HL-60 (cell line): ENCODE data around the gene PDGFA.

ENCODE experiments used
- DNase-seq, 2 experiments: peaks; one replicate each; pipeline ENCODE4 v3.0.0-alpha.2; 2010 to 2020; ENCODE audit warnings: low read depth in 1 of 2, low spot score in 1 of 2
- H3K27ac ChIP-seq: fragments of 250-450 bp; sonication (Bioruptor Pico); replicated peaks from 2 replicates; pipeline ENCODE4 v1.5.1; 2020; ENCODE audit warnings: mild to moderate bottlenecking, moderate library complexity
- H3K27me3 ChIP-seq: fragments of 250-450 bp; sonication (Bioruptor Pico); 2 replicates; pipeline ENCODE4 v1.5.1; 2021; ENCODE audit warnings: mild to moderate bottlenecking, moderate library complexity; ENCODE audit not compliant: insufficient read depth, poor library complexity, severe bottlenecking
- H3K4me3 ChIP-seq: replicated peaks from 2 replicates; pipeline ENCODE4 v1.5.1; 2011; ENCODE audit warnings: mild to moderate bottlenecking, control low read depth, low read length; ENCODE audit not compliant: insufficient read depth
- GABPA ChIP-seq: IDR thresholded peaks from 2 replicates; pipeline ENCODE4 v1.6.1; 2012; ENCODE audit warnings: low read depth
- POLR2AphosphoS5 ChIP-seq: IDR thresholded peaks from 2 replicates; pipeline ENCODE4 v1.6.1; 2012; ENCODE audit warnings: low read depth
- SPI1 ChIP-seq: IDR thresholded peaks from 2 replicates; pipeline ENCODE4 v1.6.1; 2012; ENCODE audit warnings: low read depth, mild to moderate bottlenecking, borderline replicate concordance
- TF ChIP-seq, protein P1 (sequence below): IDR thresholded peaks from 2 replicates; pipeline ENCODE4 v1.6.1; 2012; ENCODE audit warnings: low read depth; ENCODE audit not compliant: insufficient replicate concordance
- TF ChIP-seq, protein P2 (sequence below): IDR thresholded peaks from one replicate; pipeline ENCODE4 v1.5.1; 2011; ENCODE audit warnings: low read length, control low read depth, inconsistent platforms; ENCODE audit not compliant: insufficient read depth

The PDGFA gene

DNA sequence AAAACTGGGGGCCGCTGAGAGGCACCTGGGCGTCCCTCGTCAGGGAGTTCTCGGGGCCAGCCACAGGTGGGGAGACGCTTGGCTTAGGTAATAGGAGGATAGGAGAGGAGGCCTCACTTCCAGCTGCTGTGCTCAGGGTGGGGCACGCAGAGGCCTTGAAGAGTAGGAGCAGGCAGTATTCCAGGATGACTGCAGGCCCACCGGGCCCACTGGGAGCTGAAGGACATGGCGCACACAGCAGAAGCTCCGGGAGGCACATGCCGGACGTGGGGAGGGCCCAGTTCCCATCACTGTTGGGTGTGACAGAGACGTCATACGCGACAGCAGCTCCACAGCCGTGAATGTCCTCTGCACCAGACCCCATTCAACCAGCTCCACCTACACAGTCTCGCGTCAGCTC, 22.0 kb upstream of the PDGFA start:
- no peak overlapping the region for H3K4me3 ChIP-seq
- TF ChIP-seq, protein P1, sequence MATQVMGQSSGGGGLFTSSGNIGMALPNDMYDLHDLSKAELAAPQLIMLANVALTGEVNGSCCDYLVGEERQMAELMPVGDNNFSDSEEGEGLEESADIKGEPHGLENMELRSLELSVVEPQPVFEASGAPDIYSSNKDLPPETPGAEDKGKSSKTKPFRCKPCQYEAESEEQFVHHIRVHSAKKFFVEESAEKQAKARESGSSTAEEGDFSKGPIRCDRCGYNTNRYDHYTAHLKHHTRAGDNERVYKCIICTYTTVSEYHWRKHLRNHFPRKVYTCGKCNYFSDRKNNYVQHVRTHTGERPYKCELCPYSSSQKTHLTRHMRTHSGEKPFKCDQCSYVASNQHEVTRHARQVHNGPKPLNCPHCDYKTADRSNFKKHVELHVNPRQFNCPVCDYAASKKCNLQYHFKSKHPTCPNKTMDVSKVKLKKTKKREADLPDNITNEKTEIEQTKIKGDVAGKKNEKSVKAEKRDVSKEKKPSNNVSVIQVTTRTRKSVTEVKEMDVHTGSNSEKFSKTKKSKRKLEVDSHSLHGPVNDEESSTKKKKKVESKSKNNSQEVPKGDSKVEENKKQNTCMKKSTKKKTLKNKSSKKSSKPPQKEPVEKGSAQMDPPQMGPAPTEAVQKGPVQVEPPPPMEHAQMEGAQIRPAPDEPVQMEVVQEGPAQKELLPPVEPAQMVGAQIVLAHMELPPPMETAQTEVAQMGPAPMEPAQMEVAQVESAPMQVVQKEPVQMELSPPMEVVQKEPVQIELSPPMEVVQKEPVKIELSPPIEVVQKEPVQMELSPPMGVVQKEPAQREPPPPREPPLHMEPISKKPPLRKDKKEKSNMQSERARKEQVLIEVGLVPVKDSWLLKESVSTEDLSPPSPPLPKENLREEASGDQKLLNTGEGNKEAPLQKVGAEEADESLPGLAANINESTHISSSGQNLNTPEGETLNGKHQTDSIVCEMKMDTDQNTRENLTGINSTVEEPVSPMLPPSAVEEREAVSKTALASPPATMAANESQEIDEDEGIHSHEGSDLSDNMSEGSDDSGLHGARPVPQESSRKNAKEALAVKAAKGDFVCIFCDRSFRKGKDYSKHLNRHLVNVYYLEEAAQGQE, result no peak
- no peak for TF ChIP-seq POLR2AphosphoS5
- no peak for DNase-seq
- no peak overlapping the region for H3K27ac ChIP-seq
- no peaks in the 10 kb centered on the region for H3K27me3 ChIP-seq

DNA sequence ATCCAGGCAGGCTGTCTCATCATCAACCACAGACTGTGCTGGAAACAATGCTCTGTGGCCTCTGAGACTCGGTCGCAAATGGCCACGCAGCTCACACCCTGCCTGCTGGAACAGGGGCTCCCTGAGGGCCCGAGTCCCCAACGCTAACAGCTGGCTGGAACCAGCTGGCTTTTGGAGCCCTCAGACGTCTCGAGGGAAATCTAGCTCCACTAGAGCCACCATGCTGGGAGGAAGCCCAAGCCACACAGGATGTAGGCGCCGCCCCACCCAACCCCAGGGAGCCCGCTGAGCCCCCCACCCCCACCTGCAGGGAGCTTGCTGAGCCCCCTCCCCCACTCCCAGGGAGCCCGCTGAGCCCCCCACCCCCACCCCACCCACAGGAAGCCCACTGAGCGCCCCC, 21.4 kb upstream of the PDGFA start:
- no peak overlapping the region for H3K27ac ChIP-seq
- H3K27me3 ChIP-seq, result no peaks in the 10 kb centered on the region

DNA sequence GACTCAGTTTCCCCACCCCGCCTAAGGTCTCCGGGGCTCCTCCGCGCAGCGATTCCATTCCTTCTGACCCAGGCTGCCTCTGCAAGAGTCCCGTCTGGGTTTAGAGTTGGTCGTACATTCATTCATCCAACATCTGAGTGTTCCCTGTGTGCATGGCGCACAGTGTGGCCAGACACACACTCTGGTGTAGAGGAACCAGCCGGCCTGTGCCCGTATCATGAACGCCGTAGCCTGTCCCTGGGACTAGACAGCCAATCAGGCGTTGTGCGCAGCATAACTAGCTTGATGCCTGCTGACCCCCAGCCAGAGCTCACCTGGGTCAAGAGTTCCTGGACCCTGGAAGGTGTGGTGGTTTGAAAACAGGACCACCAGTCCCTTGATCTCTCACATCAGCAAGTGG, 20.9 kb upstream of the PDGFA start:
- H3K27me3 ChIP-seq, result no peaks in the 10 kb centered on the region
- no peak overlapping the region for H3K4me3 ChIP-seq
- no peak for TF ChIP-seq POLR2AphosphoS5
- TF ChIP-seq GABPA, result no peak
- no peak for TF ChIP-seq SPI1
- TF ChIP-seq, protein P2, sequence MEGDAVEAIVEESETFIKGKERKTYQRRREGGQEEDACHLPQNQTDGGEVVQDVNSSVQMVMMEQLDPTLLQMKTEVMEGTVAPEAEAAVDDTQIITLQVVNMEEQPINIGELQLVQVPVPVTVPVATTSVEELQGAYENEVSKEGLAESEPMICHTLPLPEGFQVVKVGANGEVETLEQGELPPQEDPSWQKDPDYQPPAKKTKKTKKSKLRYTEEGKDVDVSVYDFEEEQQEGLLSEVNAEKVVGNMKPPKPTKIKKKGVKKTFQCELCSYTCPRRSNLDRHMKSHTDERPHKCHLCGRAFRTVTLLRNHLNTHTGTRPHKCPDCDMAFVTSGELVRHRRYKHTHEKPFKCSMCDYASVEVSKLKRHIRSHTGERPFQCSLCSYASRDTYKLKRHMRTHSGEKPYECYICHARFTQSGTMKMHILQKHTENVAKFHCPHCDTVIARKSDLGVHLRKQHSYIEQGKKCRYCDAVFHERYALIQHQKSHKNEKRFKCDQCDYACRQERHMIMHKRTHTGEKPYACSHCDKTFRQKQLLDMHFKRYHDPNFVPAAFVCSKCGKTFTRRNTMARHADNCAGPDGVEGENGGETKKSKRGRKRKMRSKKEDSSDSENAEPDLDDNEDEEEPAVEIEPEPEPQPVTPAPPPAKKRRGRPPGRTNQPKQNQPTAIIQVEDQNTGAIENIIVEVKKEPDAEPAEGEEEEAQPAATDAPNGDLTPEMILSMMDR, result no peak
- TF ChIP-seq, protein P1, result no peak
- no peak overlapping the region for H3K27ac ChIP-seq
- DNase-seq, result no peak

More for the DNA sequence above, 21.4 kb upstream of the PDGFA start:
- DNase-seq, result no peak
- H3K4me3 ChIP-seq, result no peak overlapping the region
- TF ChIP-seq POLR2AphosphoS5 (no peak), GABPA (no peak)
- TF ChIP-seq, protein P1, result no peak

DNA sequence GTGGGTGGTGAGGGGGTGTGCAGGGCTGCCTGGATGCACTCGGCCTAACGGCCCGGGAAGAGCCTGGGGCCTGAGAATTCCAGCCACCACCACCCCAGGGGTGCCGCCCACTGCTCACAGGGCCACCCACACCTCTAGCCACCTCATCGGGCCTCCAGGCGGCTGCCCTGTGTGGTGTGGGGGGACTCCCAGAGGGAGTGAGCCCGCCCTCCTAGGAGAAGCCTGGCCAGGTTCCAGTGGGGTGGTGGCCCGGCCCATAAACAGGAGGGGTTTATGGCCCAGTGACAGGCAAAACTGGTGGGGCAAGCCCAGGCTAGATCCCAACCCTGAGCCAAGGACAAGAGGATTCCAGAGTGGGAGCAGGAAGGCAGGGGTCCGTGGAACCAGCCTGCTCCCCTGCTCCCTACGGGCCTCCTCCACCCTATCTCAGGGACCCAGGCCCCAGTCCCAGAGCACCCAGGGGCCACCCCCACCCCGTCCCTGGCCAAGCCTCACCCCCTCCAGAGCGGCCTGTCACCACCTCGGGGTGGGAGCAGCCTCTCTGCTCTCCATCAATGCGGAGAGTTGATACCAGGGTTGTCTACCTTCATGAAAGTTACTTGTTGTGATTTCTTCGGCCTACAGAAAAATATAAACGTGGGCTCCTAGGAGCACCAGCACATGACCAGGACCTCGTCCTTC, 20.2 kb upstream of the PDGFA start:
- Histone ChIP-seq H3K4me3 (no peak overlapping the region), H3K27ac (no peak overlapping the region)

More for the DNA sequence above, 20.2 kb upstream of the PDGFA start:
- DNase-seq, result no peak
- TF ChIP-seq, protein P2, result no peak
- TF ChIP-seq, protein P1, result no peak
- TF ChIP-seq SPI1, result no peak
- TF ChIP-seq POLR2AphosphoS5, result no peak
- H3K27me3 ChIP-seq, result no peaks in the 10 kb centered on the region
